GM18519 (cell line): ENCODE results near the gene SHOX.
"Not testable (repeated sequence)": the region's sequence is repeated elsewhere in the genome, so short reads cannot be mapped to it uniquely, and the experiment has no call there.

Experiments
- ATAC-seq: cut with Tn5 transposase; IDR thresholded peaks from one replicate; pipeline ENCODE4 v1.9.1; 2021; ENCODE audit warnings: mild to moderate bottlenecking, moderate library complexity; ENCODE audit not compliant: unreplicated experiment, low FRiP score

Gene SHOX

GRCh38 chrX:636981-637659, 6.5 kb downstream of the SHOX start:
- no peak for ATAC-seq

- ATAC-seq: no peak
Observed at GRCh38 chrX:637660-638481, 7.3 kb downstream of the SHOX start.

- no peak for ATAC-seq
Observed at GRCh38 chrX:638482-639131, 8.0 kb downstream of the SHOX start.

GRCh38 chrX:639151-639550, 8.6 kb downstream of the SHOX start:
- no peak for ATAC-seq

GRCh38 chrX:640641-641040, 10.1 kb downstream of the SHOX start:
- no peak for ATAC-seq

GRCh38 chrX:641671-642435, 11.3 kb downstream of the SHOX start:
- ATAC-seq: no peak

GRCh38 chrX:642436-643240, 12.0 kb downstream of the SHOX start:
- ATAC-seq: no peak

- no peak for ATAC-seq
Observed at GRCh38 chrX:643241-643595, 12.6 kb downstream of the SHOX start.

GRCh38 chrX:643911-644303, 13.3 kb downstream of the SHOX start:
- ATAC-seq: no peak

GRCh38 chrX:644304-645281, 14.0 kb downstream of the SHOX start:
- no peak for ATAC-seq

GRCh38 chrX:646228-646495, 15.6 kb downstream of the SHOX start:
- ATAC-seq: no peak

GRCh38 chrX:646796-647195, 16.2 kb downstream of the SHOX start:
- no peak for ATAC-seq

- ATAC-seq: no peak
Observed at GRCh38 chrX:649166-649565, 18.6 kb downstream of the SHOX start.

GRCh38 chrX:650324-650723, 19.7 kb downstream of the SHOX start:
- no peak for ATAC-seq

- ATAC-seq: no peak
Observed at GRCh38 chrX:650811-651210, 20.2 kb downstream of the SHOX start.

- ATAC-seq: not testable (repeated sequence)
Observed at GRCh38 chrX:651922-652321, 21.3 kb downstream of the SHOX start.

- no peak for ATAC-seq
Observed at GRCh38 chrX:652341-652741, 21.8 kb downstream of the SHOX start.

- ATAC-seq: no peak
Observed at GRCh38 chrX:653306-653705, 22.7 kb downstream of the SHOX start.

GRCh38 chrX:661154-661553, 30.6 kb downstream of the SHOX start:
- no peak for ATAC-seq
